IMR-90 (cell line): ENCODE results near the gene ATP4A.

Source experiments
- CEBPB ChIP-seq: IDR thresholded peaks from 2 replicates; pipeline ENCODE4 v1.6.1; 2012; ENCODE audit warnings: low read depth, low read length, improper control_type of control experiment
- ELK1 ChIP-seq: fragments of 150-350 bp; IDR thresholded peaks from 2 replicates; pipeline ENCODE4 v1.6.1; 2016; ENCODE audit warnings: low read depth, mild to moderate bottlenecking, low read length, moderate library complexity, borderline replicate concordance
- MAFK ChIP-seq: IDR thresholded peaks from 2 replicates; pipeline ENCODE4 v1.6.1; 2012; ENCODE audit warnings: low read depth, low read length, improper control_type of control experiment
- MAZ ChIP-seq: IDR thresholded peaks from 2 replicates; pipeline ENCODE4 v1.6.1; 2012; ENCODE audit warnings: low read depth, mild to moderate bottlenecking, low read length, improper control_type of control experiment, moderate library complexity, borderline replicate concordance
- MXI1 ChIP-seq: IDR thresholded peaks from 2 replicates; pipeline ENCODE4 v1.6.1; 2012; ENCODE audit warnings: low read depth, mild to moderate bottlenecking, low read length, moderate library complexity, borderline replicate concordance
- POLR2A ChIP-seq: IDR thresholded peaks from 2 replicates; pipeline ENCODE4 v1.6.1; 2012; ENCODE audit warnings: mild to moderate bottlenecking, low read depth, low read length
- RAD21 ChIP-seq: IDR thresholded peaks from 2 replicates; pipeline ENCODE4 v1.6.1; 2012; ENCODE audit warnings: low read length, improper control_type of control experiment
- RFX5 ChIP-seq: IDR thresholded peaks from 2 replicates; pipeline ENCODE4 v1.8.0; 2012; ENCODE audit warnings: low read depth, mild to moderate bottlenecking, low read length, moderate library complexity
- SMC3 ChIP-seq: fragments of 150-350 bp; IDR thresholded peaks from 2 replicates; pipeline ENCODE4 v1.6.1; 2016; ENCODE audit warnings: low read depth, mild to moderate bottlenecking, antibody characterized with exemption, low read length, moderate library complexity
- TF ChIP-seq, protein P1 (sequence below): conservative IDR thresholded peaks from 2 replicates; pipeline ENCODE4 v1.5.1; 2012; ENCODE audit warnings: mild to moderate bottlenecking, low read depth, low read length, improper control_type of control experiment

GRCh38 chr19:35609851-35610353 is 46.4 kb upstream of the ATP4A start:
- TF ChIP-seq, protein P1, sequence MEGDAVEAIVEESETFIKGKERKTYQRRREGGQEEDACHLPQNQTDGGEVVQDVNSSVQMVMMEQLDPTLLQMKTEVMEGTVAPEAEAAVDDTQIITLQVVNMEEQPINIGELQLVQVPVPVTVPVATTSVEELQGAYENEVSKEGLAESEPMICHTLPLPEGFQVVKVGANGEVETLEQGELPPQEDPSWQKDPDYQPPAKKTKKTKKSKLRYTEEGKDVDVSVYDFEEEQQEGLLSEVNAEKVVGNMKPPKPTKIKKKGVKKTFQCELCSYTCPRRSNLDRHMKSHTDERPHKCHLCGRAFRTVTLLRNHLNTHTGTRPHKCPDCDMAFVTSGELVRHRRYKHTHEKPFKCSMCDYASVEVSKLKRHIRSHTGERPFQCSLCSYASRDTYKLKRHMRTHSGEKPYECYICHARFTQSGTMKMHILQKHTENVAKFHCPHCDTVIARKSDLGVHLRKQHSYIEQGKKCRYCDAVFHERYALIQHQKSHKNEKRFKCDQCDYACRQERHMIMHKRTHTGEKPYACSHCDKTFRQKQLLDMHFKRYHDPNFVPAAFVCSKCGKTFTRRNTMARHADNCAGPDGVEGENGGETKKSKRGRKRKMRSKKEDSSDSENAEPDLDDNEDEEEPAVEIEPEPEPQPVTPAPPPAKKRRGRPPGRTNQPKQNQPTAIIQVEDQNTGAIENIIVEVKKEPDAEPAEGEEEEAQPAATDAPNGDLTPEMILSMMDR, result no peak
- no peak for TF ChIP-seq ELK1
- TF ChIP-seq RFX5, result no peak
- TF ChIP-seq POLR2A, result no peak
- TF ChIP-seq MAZ, result no peak
- TF ChIP-seq MAFK, result no peak
- no peak for TF ChIP-seq SMC3
- TF ChIP-seq CEBPB, result no peak
- no peak for TF ChIP-seq RAD21
- TF ChIP-seq MXI1, result no peak
